RWPE2 (cell line): ENCODE data around the gene GDPGP1.

Source experiments
- ATAC-seq: fragments of 200-7000 bp; cut with Tn5 transposase; 3 replicates; pipeline ENCODE4 v1.9.1; 2021; ENCODE audit warnings: low read depth
- DNase-seq: peaks from one replicate; pipeline ENCODE4 v3.0.0-alpha.2; 2020; ENCODE audit warnings: low spot score
- H3K27ac ChIP-seq: fragments of 450-650 bp; 2 replicates; pipeline ENCODE4 v1.5.1; 2017; ENCODE audit warnings: mild to moderate bottlenecking; ENCODE audit not compliant: poor library complexity, severe bottlenecking
- H3K27me3 ChIP-seq: fragments of 250-450 bp; sonication (Bioruptor Pico); 2 replicates; pipeline ENCODE4 v1.5.1; 2021; ENCODE audit warnings: mild to moderate bottlenecking, moderate library complexity; ENCODE audit not compliant: insufficient read depth, poor library complexity, severe bottlenecking
- H3K36me3 ChIP-seq: fragments of 250-450 bp; sonication (Bioruptor Pico); 2 replicates; pipeline ENCODE4 v1.5.1; 2020; ENCODE audit warnings: low read depth, mild to moderate bottlenecking, moderate library complexity
- H3K4me1 ChIP-seq: fragments of 250-450 bp; sonication (Bioruptor Pico); 2 replicates; pipeline ENCODE4 v1.5.1; 2021; ENCODE audit warnings: mild to moderate bottlenecking, moderate library complexity; ENCODE audit not compliant: insufficient read depth, poor library complexity, severe bottlenecking
- H3K4me3 ChIP-seq: fragments of 250-450 bp; sonication (Bioruptor Pico); 2 replicates; pipeline ENCODE4 v1.5.1; 2021; ENCODE audit warnings: mild to moderate bottlenecking, moderate library complexity; ENCODE audit not compliant: severe bottlenecking
- H3K9me3 ChIP-seq: fragments of 250-450 bp; sonication (Bioruptor Pico); 2 replicates; pipeline ENCODE4 v1.5.1; 2021; ENCODE audit warnings: mild to moderate bottlenecking, moderate library complexity; ENCODE audit not compliant: severe bottlenecking
- TF ChIP-seq, protein P1 (sequence below): fragments of 450-650 bp; IDR thresholded peaks from one replicate; pipeline ENCODE4 v1.5.1; 2017; ENCODE audit warnings: mild to moderate bottlenecking, moderate library complexity; ENCODE audit not compliant: poor library complexity, severe bottlenecking

Gene GDPGP1

DNA sequence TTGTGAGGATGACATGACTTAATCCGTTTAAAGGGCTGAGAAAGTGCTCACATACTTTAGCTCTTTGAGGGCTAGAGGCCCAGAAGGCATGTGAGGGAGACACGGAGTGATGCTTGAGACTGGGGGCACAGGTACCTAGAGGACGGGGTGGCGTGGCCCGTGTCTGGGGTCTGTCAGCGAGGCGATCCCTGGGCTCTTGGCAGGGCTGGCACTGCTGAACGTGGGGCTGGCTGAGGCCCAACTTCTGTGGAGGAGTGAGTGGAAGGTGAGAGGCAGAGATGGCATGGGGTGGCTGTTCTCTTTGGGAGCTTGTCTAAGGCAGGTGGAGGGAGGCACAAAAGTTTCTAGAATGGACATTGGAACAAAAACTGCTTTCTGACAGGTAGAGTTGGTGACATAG, 23.4 kb upstream of the GDPGP1 start:
- Histone ChIP-seq H3K4me3 (no peak overlapping the region), H3K4me1 (peaks cover 58% of the 10 kb centered on the region), H3K9me3 (no peaks in the 10 kb centered on the region), H3K36me3 (peaks cover 91% of the 10 kb centered on the region), H3K27me3 (no peaks in the 10 kb centered on the region), H3K27ac (peak overlapping the region; percentile 98)
- TF ChIP-seq, protein P1, sequence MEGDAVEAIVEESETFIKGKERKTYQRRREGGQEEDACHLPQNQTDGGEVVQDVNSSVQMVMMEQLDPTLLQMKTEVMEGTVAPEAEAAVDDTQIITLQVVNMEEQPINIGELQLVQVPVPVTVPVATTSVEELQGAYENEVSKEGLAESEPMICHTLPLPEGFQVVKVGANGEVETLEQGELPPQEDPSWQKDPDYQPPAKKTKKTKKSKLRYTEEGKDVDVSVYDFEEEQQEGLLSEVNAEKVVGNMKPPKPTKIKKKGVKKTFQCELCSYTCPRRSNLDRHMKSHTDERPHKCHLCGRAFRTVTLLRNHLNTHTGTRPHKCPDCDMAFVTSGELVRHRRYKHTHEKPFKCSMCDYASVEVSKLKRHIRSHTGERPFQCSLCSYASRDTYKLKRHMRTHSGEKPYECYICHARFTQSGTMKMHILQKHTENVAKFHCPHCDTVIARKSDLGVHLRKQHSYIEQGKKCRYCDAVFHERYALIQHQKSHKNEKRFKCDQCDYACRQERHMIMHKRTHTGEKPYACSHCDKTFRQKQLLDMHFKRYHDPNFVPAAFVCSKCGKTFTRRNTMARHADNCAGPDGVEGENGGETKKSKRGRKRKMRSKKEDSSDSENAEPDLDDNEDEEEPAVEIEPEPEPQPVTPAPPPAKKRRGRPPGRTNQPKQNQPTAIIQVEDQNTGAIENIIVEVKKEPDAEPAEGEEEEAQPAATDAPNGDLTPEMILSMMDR, result no peak
- ATAC-seq, result no peak
- no peak for DNase-seq

DNA sequence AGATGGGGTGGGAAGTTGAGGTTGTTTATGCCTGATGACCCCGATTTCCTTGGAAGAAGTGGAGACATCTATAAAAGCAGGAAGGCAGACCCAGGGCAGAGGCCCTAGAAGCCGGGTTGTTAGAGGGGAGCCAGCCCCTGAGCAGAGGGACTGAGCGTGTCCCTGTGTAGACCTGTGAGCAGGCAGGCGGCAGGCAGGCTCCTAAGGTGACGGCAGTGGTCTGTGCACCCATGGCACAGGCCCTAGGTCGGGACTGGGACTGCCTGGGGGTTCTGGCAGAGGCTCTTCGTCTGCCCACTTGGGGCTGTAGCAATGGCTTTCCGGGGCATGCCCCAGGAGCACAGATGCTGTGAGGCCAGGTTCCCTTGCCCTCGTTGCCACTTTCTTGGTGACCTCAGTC, 23.0 kb upstream of the GDPGP1 start:
- H3K27ac ChIP-seq, result peak overlapping the region; percentile 98
- DNase-seq, result no peak
- peaks cover 91% of the 10 kb centered on the region for H3K36me3 ChIP-seq
- no peaks in the 10 kb centered on the region for H3K9me3 ChIP-seq
- no peak overlapping the region for H3K4me3 ChIP-seq
- TF ChIP-seq, protein P1, result no peak
- peaks cover 54% of the 10 kb centered on the region for H3K4me1 ChIP-seq
- peak; percentile 1; the same call in 2 of the 3 replicates for ATAC-seq
- H3K27me3 ChIP-seq, result no peaks in the 10 kb centered on the region

DNA sequence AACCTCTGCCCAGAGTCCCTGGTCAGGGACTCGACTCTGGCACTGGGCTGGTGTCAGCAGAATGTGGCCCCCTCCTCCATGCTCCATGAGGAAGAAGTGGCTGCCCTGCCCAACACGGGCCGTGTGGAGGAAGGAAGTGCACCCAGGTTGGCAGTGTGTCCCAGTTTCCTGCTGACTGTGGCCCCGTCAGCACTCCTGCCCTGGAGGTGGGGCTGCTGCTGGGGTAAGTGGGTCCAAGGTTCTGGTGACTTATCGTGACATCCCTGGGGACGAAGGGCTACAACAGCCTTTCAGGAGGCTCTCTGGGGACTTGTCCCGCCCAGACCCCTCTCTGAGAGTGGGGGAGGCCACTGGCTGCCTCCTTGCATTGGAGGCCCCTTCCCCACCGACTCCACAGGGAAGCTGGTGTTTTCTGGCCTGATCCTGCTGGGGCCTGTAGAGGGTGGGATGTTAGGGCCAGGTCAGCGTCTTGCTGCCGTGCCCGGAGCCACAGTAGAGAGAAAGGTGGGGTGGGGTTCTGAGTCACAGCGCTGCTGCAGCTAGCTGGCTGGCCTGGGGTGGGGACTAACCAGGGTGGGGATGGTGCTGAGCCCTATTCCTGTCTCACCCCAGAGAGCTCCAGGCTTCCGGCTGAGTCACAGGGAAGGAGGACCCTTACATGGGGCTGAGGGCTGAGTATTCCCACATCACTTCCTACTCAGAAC, 22.4 kb upstream of the GDPGP1 start:
- ATAC-seq (peak; percentile 92), DNase-seq (peak; percentile 100)
- Histone ChIP-seq H3K9me3 (no peaks in the 10 kb centered on the region), H3K4me3 (no peak overlapping the region), H3K36me3 (peaks cover 91% of the 10 kb centered on the region), H3K27me3 (no peaks in the 10 kb centered on the region), H3K27ac (peak overlapping the region; percentile 98), H3K4me1 (peaks cover 54% of the 10 kb centered on the region)
- TF ChIP-seq, protein P1, result no peak

DNA sequence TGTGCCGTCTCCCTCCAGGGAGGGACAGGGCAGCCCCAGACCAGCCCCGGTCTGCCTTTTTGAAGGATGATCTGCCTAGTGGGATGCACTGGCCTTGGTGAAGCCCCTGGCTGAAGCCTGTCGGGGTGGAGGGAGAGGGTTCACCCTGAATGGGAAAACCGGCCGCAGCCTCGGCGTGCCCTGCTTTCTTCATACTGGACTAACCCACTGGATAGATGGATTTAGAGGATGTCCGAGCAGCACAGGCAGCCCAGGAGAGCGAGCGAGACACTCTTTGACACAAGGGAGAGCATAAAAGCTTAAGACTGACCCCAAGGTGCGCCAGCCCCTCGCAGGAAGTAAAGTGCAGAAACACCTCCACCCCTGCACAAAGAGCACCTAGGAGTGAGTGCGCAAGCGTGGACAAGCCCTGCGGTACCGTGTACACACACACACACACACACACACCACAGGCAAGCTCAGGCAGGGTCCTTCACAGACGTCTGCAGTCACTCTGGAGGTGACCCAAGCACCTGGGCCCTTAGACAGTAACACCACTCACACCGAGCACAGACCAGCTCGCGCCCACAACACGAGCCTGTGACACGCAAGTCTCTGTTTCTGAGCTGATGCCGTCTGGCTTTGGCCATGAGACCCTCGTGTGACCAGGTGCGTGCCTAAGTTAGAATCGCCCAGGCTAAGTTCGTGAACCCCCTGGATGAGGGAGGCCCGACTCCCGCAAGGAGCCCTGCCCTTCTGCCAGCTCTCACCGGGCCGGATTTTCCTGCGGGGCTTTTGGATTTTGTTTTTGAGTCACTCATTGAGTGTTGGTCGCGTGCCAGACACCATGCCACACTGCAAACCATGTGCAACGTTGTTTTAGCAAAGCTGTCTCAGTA, 21.5 kb upstream of the GDPGP1 start:
- DNase-seq (no peak), ATAC-seq (peak; percentile 13)
- H3K9me3 ChIP-seq, result no peaks in the 10 kb centered on the region
- H3K4me3 ChIP-seq, result no peak overlapping the region
- H3K4me1 ChIP-seq, result peaks cover 54% of the 10 kb centered on the region
- TF ChIP-seq, protein P1, result no peak
- H3K36me3 ChIP-seq, result peaks cover 91% of the 10 kb centered on the region
- peak overlapping the region; percentile 98 for H3K27ac ChIP-seq
- no peaks in the 10 kb centered on the region for H3K27me3 ChIP-seq
